K562 (cell line): ENCODE measurements around the gene TMCC2. TPM values are rescaled to one million over a fixed set of nuclear protein-coding genes. Genes with fewer than 3 reads are reported as not detected.

ENCODE experiments used
- CBX2 ChIP-seq: fragments of 200-600 bp; sonication (generic); IDR thresholded peaks from one replicate; pipeline ENCODE4 v1.6.1; 2012; ENCODE audit warnings: mild to moderate bottlenecking, low read length, inconsistent platforms; ENCODE audit not compliant: insufficient read depth, poor library complexity, severe bottlenecking
- CBX3 ChIP-seq, 2 experiments: IDR thresholded peaks; 1 replicate in 1 of 2; 2 replicates in 1 of 2; pipeline ENCODE4 v1.6.1; 2012; ENCODE audit warnings: inconsistent platforms in 2 of 2, low read length in 2 of 2, borderline replicate concordance in 1 of 2, control low read depth in 1 of 2
- CREB5 ChIP-seq: fragments of 250-450 bp; sonication (Bioruptor Pico); IDR thresholded peaks from 2 replicates; pipeline ENCODE4 v1.5.0; 2020; ENCODE audit warnings: mild to moderate bottlenecking
- E2F1 ChIP-seq: sonication (generic); formaldehyde crosslinking; IDR thresholded peaks from 2 replicates; pipeline ENCODE4 v1.8.1; 2023; ENCODE audit warnings: mild to moderate bottlenecking, missing genetic modification reagents, moderate library complexity
- EZH2 ChIP-seq: IDR thresholded peaks from 2 replicates; pipeline ENCODE4 v1.6.1; 2012; ENCODE audit warnings: low read depth, mild to moderate bottlenecking, inconsistent platforms, low read length, borderline replicate concordance
- HINFP ChIP-seq: fragments of 450-650 bp; conservative IDR thresholded peaks from 2 replicates; pipeline ENCODE4 v1.6.1; 2016; ENCODE audit warnings: missing genetic modification characterization, low read depth, mild to moderate bottlenecking, control low read depth, missing compliant biosample characterization
- HMBOX1 ChIP-seq: sonication (generic); IDR thresholded peaks from 2 replicates; pipeline ENCODE4 v1.6.1; 2016
- MCM5 ChIP-seq: fragments of 450-650 bp; IDR thresholded peaks from 2 replicates; pipeline ENCODE4 v1.6.1; 2016; ENCODE audit warnings: low read depth
- MNT ChIP-seq, 2 experiments: fragments of 450-650 bp; conservative IDR thresholded peaks; 2 replicates each; pipeline ENCODE4 v1.6.1; 2017; ENCODE audit warnings: mild to moderate bottlenecking in 2 of 2, moderate library complexity in 2 of 2
- MXD1 ChIP-seq: fragments of 250-450 bp; sonication (Bioruptor Pico); IDR thresholded peaks from 2 replicates; pipeline ENCODE4 v1.8.0; 2021; ENCODE audit warnings: borderline replicate concordance, mild to moderate bottlenecking, moderate library complexity; ENCODE audit not compliant: poor library complexity, severe bottlenecking
- MYC ChIP-seq, 2 experiments: fragments of 250-450 bp in 1 of 2; sonication (Bioruptor Pico) in 1 of 2; IDR thresholded peaks; 2 replicates each; pipeline versions ENCODE4 v1.5.1 to v1.6.1; 2012 to 2021; ENCODE audit warnings: low read depth in 2 of 2, borderline replicate concordance in 1 of 2, improper control_type of control experiment in 1 of 2, low read length in 1 of 2, mild to moderate bottlenecking in 1 of 2, moderate library complexity in 1 of 2
- NFXL1 ChIP-seq: fragments of 450-650 bp; formaldehyde crosslinking; IDR thresholded peaks from 2 replicates; pipeline ENCODE4 v1.4.0; 2021; ENCODE audit warnings: mild to moderate bottlenecking
- RBM34 ChIP-seq: fragments of 200-400 bp; formaldehyde crosslinking; IDR thresholded peaks from 2 replicates; pipeline ENCODE4 v1.6.1; 2018; ENCODE audit warnings: low read length, borderline replicate concordance; ENCODE audit not compliant: insufficient read depth
- SMARCA4 ChIP-seq: fragments of 450-650 bp; IDR thresholded peaks from 2 replicates; pipeline ENCODE4 v1.6.1; 2016
- SP2 ChIP-seq: IDR thresholded peaks from 2 replicates; pipeline ENCODE4 v1.6.1; 2011; ENCODE audit warnings: mild to moderate bottlenecking, low read depth, low read length, moderate library complexity; ENCODE audit not compliant: poor library complexity, severe bottlenecking; ENCODE audit errors: extremely low read depth
- STAT5B ChIP-seq: fragments of 250-450 bp; sonication (Bioruptor Pico); IDR thresholded peaks from 2 replicates; pipeline ENCODE4 v1.8.0; 2021; ENCODE audit warnings: mild to moderate bottlenecking, inconsistent platforms
- TAF9B ChIP-seq: fragments of 450-650 bp; IDR thresholded peaks from 2 replicates; pipeline ENCODE4 v1.6.1; 2018; ENCODE audit warnings: mild to moderate bottlenecking; ENCODE audit not compliant: partially characterized antibody
- ZNF561 ChIP-seq: fragments of 450-650 bp; formaldehyde crosslinking; conservative IDR thresholded peaks from 2 replicates; pipeline ENCODE4 v1.4.0; 2020; ENCODE audit warnings: mild to moderate bottlenecking, moderate library complexity
- ZNF583 ChIP-seq: fragments of 250-450 bp; sonication (Bioruptor Pico); IDR thresholded peaks from 2 replicates; pipeline ENCODE4 v1.4.0; 2020
- polyA plus RNA-seq, 8 experiments: library from polyadenylated mRNA; depleted of rRNA in 4 of 8; stranded (reverse) in 5 of 8; unstranded in 3 of 8; fragments of >200 nt; fragmentation: Nextera tagmentation in 2 of 8; fragmentation: Illumina TruSeq in 1 of 8; extraction: Ambion mirVana in 2 of 8; extraction: Trizol in 1 of 8; gene quantifications; 2 replicates each; pipeline versions ENCODE4 v1.2.1 to v1.2.3, GENCODE V29; 2011 to 2014; ENCODE audit warnings: inconsistent platforms in 1 of 8, missing spikeins in 1 of 8
- total RNA-seq, 7 experiments: library from RNA; depleted of rRNA in 6 of 7; stranded (reverse); fragments of >200 nt in 6 of 7; fragmentation: Illumina TruSeq in 2 of 7; extraction: Trizol in 2 of 7; gene quantifications; 2 replicates each; pipeline versions ENCODE4 v1.2.1 to v1.2.3, GENCODE V29; 2011 to 2021; ENCODE audit warnings: low replicate concordance in 1 of 7

The TMCC2 gene
- total and polyA plus RNA-seq, 9 of the 15 experiments (the other 6 are each of a cell fraction or from before 2014, with no cell fraction given), result 0.06 to 1.8 (median 0.98) TPM

GRCh38 chr1:205211169-205211838 lies 16.4 kb upstream of the TMCC2 start, which contains the start of gene DSTYK (continued):
- TF ChIP-seq ZNF561 (CRISPR knock-in tag) (no peak), CREB5 (no peak), STAT5B (CRISPR knock-in tag) (no peak), RBM34 (no peak), SP2 (no peak), MYC (IDR thresholded peaks at IDR 0.05; ENCODE audit: low read depth, low read length) (peak; percentile 65), MYC (CRISPR knock-in tag; IDR thresholded peaks at IDR 0.05; ENCODE audit: borderline replicate concordance, low read depth) (peak; percentile 21; the same call in 1 of the 2 replicates), MXD1 (no peak), NFXL1 (CRISPR knock-in tag) (no peak), ZNF583 (peak; percentile 88), E2F1 (CRISPR knock-in tag) (0 out of 2 replicates have a peak, but pooled peaks have one; percentile 7), EZH2 (no peak), CBX2 (no peak), CBX3 (IDR thresholded peaks at IDR 0.05; ENCODE audit: borderline replicate concordance in 1 of 2, low read length in 2 of 2) (peak in 1 of 2 experiments; percentile 98; a peak in 2 of 3 replicates), HINFP (tag) (no peak), SMARCA4 (peak; percentile 39; the same call in 1 of the 2 replicates), MCM5 (no peak), MNT (conservative IDR thresholded peaks at IDR 0.05) (peak; percentile 75 to 87), HMBOX1 (no peak; the same call in 1 of the 2 replicates), TAF9B (peak; percentile 85)
